SK-N-SH treated with all-trans-retinoic acid at 6 μM for 48 hours (cell line): ENCODE results near the gene DCC.

ENCODE experiments used
- CSRNP3 ChIP-seq: fragments of 250-450 bp; sonication (Bioruptor Pico); IDR thresholded peaks from 2 replicates; pipeline ENCODE4 v1.5.1; 2021; ENCODE audit warnings: mild to moderate bottlenecking, moderate library complexity
- GLIS3 ChIP-seq: fragments of 250-450 bp; sonication (Bioruptor Pico); IDR thresholded peaks from 2 replicates; pipeline ENCODE4 v1.5.0; 2020; ENCODE audit warnings: mild to moderate bottlenecking, moderate library complexity
- PATZ1 ChIP-seq: fragments of 250-450 bp; sonication (Bioruptor Pico); IDR thresholded peaks from 2 replicates; pipeline ENCODE4 v1.8.0; 2020; ENCODE audit warnings: mild to moderate bottlenecking, moderate library complexity, borderline replicate concordance
- PPARA ChIP-seq: fragments of 250-450 bp; sonication (Bioruptor Pico); IDR thresholded peaks from 2 replicates; pipeline ENCODE4 v1.5.0; 2020; ENCODE audit warnings: mild to moderate bottlenecking, borderline replicate concordance
- TCF4 ChIP-seq: fragments of 250-450 bp; sonication (Bioruptor Pico); IDR thresholded peaks from 2 replicates; pipeline ENCODE4 v1.8.0; 2021; ENCODE audit warnings: mild to moderate bottlenecking, moderate library complexity, borderline replicate concordance
- ZNF565 ChIP-seq: fragments of 450-650 bp; formaldehyde crosslinking; conservative IDR thresholded peaks from 2 replicates; pipeline ENCODE4 v1.5.0; 2020; ENCODE audit warnings: low read depth, mild to moderate bottlenecking, moderate library complexity

- TF ChIP-seq ZNF565 (no peak), GLIS3 (CRISPR knock-in tag) (no peak), PPARA (CRISPR knock-in tag) (no peak), PATZ1 (no peak), TCF4 (CRISPR knock-in tag) (no peak), CSRNP3 (CRISPR knock-in tag) (no peak)
These were observed 296.5 kb downstream of the DCC start for GRCh38 chr18:52636536-52636935.
